Activated CD4-positive, alpha-beta memory T cell treated with anti-CD3 and anti-CD28 coated beads for 36 hours (primary cell): ENCODE measurements around the gene DCLK2. TPM values are rescaled to one million over a fixed set of nuclear protein-coding genes. Genes with fewer than 3 reads are reported as not detected.

Experiments used
- CTCF ChIA-PET: fragments of 350-600 bp; sonication (Branson Sonifier 250); formaldehyde crosslinking; loops from one replicate; lab custom pipeline; 2021; ENCODE audit warnings: antibody characterized with exemption, inconsistent platforms; lab: Charles Lee
- POLR2A ChIA-PET: fragments of 350-600 bp; sonication (Branson Sonifier 250); formaldehyde crosslinking; loops from one replicate; lab custom pipeline; 2021; ENCODE audit warnings: antibody characterized with exemption; lab: Charles Lee
- DNase-seq: peaks from one replicate; pipeline ENCODE4 v3.0.0-alpha.2; 2020
- H3K27ac Mint-ChIP-seq: one replicate; pipeline ENCODE4 v1.8.0; 2021; ENCODE audit warnings: mixed read lengths
- H3K27me3 Mint-ChIP-seq: one replicate; pipeline ENCODE4 v1.8.0; 2021; ENCODE audit warnings: mixed read lengths
- H3K36me3 Mint-ChIP-seq: one replicate; pipeline ENCODE4 v1.8.0; 2021; ENCODE audit warnings: mixed read lengths
- H3K4me1 Mint-ChIP-seq: one replicate; pipeline ENCODE4 v1.8.0; 2021; ENCODE audit warnings: low read depth, mixed read lengths
- H3K4me3 Mint-ChIP-seq: one replicate; pipeline ENCODE4 v1.8.0; 2021; ENCODE audit warnings: mild to moderate bottlenecking, mixed read lengths
- H3K9me3 Mint-ChIP-seq: one replicate; pipeline ENCODE4 v1.8.0; 2021; ENCODE audit warnings: mixed read lengths
- intact Hi-C: fragments of 100-400 bp; cut with micrococcal nuclease; formaldehyde crosslinking; loops from one replicate; pipeline ENCODE4 v1.15.1; 2023
- total RNA-seq, 2 experiments: library from RNA; stranded (reverse); gene quantifications; one replicate each; pipeline ENCODE4 v1.2.3, GENCODE V29; 2021

The DCLK2 gene
- total RNA-seq, 2 experiments from 2014 or later: not detected

GRCh38 chr4:150253416-150253815, 175.2 kb downstream of the DCLK2 start:
- POLR2A ChIA-PET: no interaction called here
- Mint-ChIP-seq H3K27ac (no peak overlapping the region), H3K9me3 (no peaks in the 10 kb centered on the region), H3K4me1 (no peaks in the 10 kb centered on the region), H3K4me3 (no peak overlapping the region), H3K27me3 (no peaks in the 10 kb centered on the region), H3K36me3 (no peaks in the 10 kb centered on the region)
- CTCF ChIA-PET: interaction anchor here (1.0 kb wide), 1 partner anchor 10 kb away, joined by 4 read pairs; no protein-coding TSS in a partner anchor
- DNase-seq: no peak
- intact Hi-C loops: no loop called here

DNA sequence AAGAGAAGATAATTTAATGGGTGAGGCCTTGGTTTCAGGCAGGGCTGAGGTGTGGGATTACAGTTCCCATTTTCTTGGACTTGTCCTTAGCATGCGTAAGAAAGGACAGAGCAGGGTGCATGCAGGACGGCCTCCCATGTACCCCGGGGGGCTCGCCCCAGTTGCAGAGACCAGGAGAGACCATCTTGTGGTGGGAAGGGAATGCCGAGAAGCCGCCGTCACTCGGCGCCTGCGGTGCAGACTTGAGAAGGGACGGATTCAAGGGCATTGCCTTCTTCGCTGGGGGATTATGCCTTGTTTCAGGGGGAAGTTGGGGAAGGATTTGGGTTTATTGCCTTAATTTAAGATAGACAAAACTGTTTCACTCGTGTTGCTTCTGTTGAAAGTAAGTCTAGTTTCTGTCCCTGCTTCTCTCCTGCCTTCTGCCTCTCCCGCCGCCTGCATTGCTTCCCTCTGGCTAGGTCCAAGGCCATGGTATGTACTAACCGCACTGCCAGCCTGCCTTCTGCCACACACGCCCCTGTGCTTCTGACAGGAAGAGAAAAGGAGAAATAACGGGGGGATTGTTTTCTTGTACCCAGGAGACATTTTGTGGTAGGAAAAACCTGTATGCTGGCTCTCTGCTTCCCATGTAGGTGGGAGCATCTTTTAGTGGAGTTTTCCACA, 175.9 kb downstream of the DCLK2 start:
- H3K9me3 Mint-ChIP-seq: no peaks in the 10 kb centered on the region
- no peak overlapping the region for H3K27ac Mint-ChIP-seq
- no peaks in the 10 kb centered on the region for H3K36me3 Mint-ChIP-seq
- ChIA-PET CTCF (interaction anchor here (0.8 to 1.0 kb wide), 2 partner anchors 11 kb away, joined by 4 read pairs; no protein-coding TSS in a partner anchor), POLR2A (no interaction called here)
- H3K4me1 Mint-ChIP-seq: no peaks in the 10 kb centered on the region
- no peak overlapping the region for H3K4me3 Mint-ChIP-seq
- DNase-seq: no peak
- H3K27me3 Mint-ChIP-seq: no peaks in the 10 kb centered on the region
- intact Hi-C loops: no loop called here

- H3K4me1 Mint-ChIP-seq: no peaks in the 10 kb centered on the region
- ChIA-PET CTCF (no interaction called here), POLR2A (no interaction called here)
- DNase-seq: no peak
- H3K4me3 Mint-ChIP-seq: no peak overlapping the region
- H3K27me3 Mint-ChIP-seq: no peaks in the 10 kb centered on the region
- H3K9me3 Mint-ChIP-seq: no peaks in the 10 kb centered on the region
- intact Hi-C loops: no loop called here
- H3K27ac Mint-ChIP-seq: no peak overlapping the region
- H3K36me3 Mint-ChIP-seq: no peaks in the 10 kb centered on the region
Measured at GRCh38 chr4:150255610-150256224, 177.5 kb downstream of the DCLK2 start.

GRCh38 chr4:150256225-150256620, 178.0 kb downstream of the DCLK2 start:
- no peak overlapping the region for H3K27ac Mint-ChIP-seq
- H3K36me3 Mint-ChIP-seq: no peaks in the 10 kb centered on the region
- H3K4me3 Mint-ChIP-seq: no peak overlapping the region
- H3K27me3 Mint-ChIP-seq: no peaks in the 10 kb centered on the region
- ChIA-PET CTCF (no interaction called here), POLR2A (no interaction called here)
- intact Hi-C loops: no loop called here
- no peaks in the 10 kb centered on the region for H3K4me1 Mint-ChIP-seq
- no peak for DNase-seq
- no peaks in the 10 kb centered on the region for H3K9me3 Mint-ChIP-seq

DNA sequence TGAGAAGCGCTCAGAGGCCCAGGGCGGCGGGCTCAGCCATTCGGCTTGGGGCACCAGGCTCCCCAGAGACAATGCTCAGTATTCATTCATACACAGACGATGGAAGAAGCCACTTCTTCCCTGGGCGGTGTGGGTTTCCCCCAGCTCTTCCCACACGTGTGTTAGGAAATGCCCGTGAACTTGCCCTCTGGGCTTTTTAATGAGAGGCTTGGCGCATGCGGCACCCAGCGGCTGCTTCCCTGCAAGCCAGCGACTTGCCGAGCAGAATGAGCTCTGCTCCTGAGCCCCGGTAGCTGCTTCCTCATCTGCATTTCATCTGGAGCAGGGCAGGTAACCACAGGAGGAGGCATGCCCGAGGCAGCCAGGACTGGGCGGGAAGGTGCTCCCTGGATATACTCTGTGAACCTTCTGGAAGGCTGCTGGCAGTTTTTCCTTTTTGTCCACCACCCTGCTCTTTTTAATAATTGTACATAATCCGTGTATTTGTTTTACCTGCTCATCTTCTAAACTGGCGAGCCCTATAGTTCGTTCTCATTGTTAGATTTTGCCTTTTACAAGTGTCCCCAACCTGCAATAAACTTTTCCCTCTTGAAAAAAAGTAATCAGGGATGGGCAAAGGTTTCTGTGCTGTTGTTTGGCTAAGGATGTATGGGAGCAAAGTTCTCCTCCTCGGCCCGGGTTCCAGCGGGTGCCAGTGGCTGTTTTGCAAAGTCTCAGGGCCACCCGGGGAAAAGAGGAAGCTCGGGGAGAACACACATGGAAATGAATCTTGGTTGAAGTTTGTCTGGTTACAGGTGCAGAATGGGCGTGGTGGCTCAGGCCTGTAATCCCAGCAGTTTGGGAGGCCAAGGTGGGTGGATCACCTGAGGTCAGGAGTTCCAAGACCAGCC, 178.8 kb downstream of the DCLK2 start:
- no peak for DNase-seq
- POLR2A ChIA-PET: no interaction called here
- CTCF ChIA-PET: interaction anchor here (0.6 kb wide), 1 partner anchor 196 kb away, joined by 5 read pairs; no protein-coding TSS in a partner anchor
- no peak overlapping the region for H3K27ac Mint-ChIP-seq
- H3K9me3 Mint-ChIP-seq: no peaks in the 10 kb centered on the region
- no peaks in the 10 kb centered on the region for H3K4me1 Mint-ChIP-seq
- H3K4me3 Mint-ChIP-seq: no peak overlapping the region
- no peaks in the 10 kb centered on the region for H3K36me3 Mint-ChIP-seq
- H3K27me3 Mint-ChIP-seq: no peaks in the 10 kb centered on the region
- intact Hi-C loops: no loop called here

DNA sequence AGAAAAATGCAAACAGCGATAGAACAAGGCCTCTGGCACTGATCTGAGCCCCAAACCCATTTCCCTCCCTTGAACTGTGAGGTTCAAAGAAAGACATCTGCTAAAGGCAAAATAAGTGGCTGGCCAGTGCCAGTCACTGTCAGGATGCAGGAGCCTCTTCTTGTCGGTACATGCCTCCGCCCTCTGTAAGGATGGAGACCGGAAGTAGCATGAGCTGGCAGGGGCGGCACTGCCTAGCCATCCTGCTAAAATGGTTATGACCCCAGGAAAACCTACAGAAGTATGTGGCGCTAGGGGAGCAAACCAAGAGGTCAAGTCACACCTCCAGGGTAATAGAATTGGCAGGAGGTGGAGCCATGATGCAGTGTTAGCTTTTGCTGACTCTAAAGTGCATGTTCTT, 180.3 kb downstream of the DCLK2 start:
- H3K27me3 Mint-ChIP-seq: no peaks in the 10 kb centered on the region
- intact Hi-C loops: no loop called here

GRCh38 chr4:150259861-150260567, 181.8 kb downstream of the DCLK2 start:
- ChIA-PET CTCF (interaction anchor here (0.6 kb wide), 1 partner anchor 125 kb away, joined by 3 read pairs; no protein-coding TSS in a partner anchor), POLR2A (no interaction called here)
- no peaks in the 10 kb centered on the region for H3K4me1 Mint-ChIP-seq
- no peaks in the 10 kb centered on the region for H3K9me3 Mint-ChIP-seq
- DNase-seq: no peak
- H3K27ac Mint-ChIP-seq: no peak overlapping the region
- peaks cover 7% of the 10 kb centered on the region for H3K36me3 Mint-ChIP-seq
- intact Hi-C loops: no loop called here
- H3K4me3 Mint-ChIP-seq: no peak overlapping the region
- no peaks in the 10 kb centered on the region for H3K27me3 Mint-ChIP-seq

More for the DNA sequence above, 180.3 kb downstream of the DCLK2 start:
- CTCF ChIA-PET: no interaction called here
- POLR2A ChIA-PET: no interaction called here
- no peak for DNase-seq
- H3K4me3 Mint-ChIP-seq: no peak overlapping the region
- peaks cover 3% of the 10 kb centered on the region for H3K36me3 Mint-ChIP-seq
- no peak overlapping the region for H3K27ac Mint-ChIP-seq
- no peaks in the 10 kb centered on the region for H3K4me1 Mint-ChIP-seq
- no peaks in the 10 kb centered on the region for H3K9me3 Mint-ChIP-seq

- ChIA-PET POLR2A (no interaction called here), CTCF (interaction anchor here (2.1 kb wide), 1 partner anchor 18 kb away, joined by 7 read pairs; no protein-coding TSS in a partner anchor)
- Mint-ChIP-seq H3K27ac (no peak overlapping the region), H3K4me1 (no peaks in the 10 kb centered on the region), H3K27me3 (no peaks in the 10 kb centered on the region), H3K4me3 (no peak overlapping the region), H3K9me3 (no peaks in the 10 kb centered on the region), H3K36me3 (peaks cover 15% of the 10 kb centered on the region)
- intact Hi-C loops: no loop called here
- DNase-seq: no peak
Measured at GRCh38 chr4:150261571-150261970, 183.3 kb downstream of the DCLK2 start.

DNA sequence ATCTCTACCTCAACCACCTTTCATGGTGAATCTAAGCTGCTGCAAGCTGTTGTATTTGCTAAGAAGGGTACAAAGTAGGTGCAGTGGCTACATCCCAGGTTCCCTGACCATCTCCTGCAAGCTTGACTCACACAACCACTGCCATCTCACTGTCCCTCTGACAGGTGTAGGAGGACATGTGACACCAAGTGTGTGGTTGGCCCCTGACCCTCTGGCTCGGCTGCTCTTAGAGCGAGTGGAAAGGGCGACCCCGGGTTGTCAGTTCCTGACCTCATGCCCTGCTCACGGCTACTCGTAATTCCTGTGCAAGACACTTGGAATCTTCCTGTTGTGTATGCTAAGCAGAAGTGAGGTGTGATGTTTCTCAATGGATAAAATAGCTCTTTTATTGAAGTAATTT, 184.4 kb downstream of the DCLK2 start:
- POLR2A ChIA-PET: no interaction called here
- H3K4me1 Mint-ChIP-seq: no peaks in the 10 kb centered on the region
- H3K27me3 Mint-ChIP-seq: no peaks in the 10 kb centered on the region
- H3K36me3 Mint-ChIP-seq: peaks cover 17% of the 10 kb centered on the region
- H3K4me3 Mint-ChIP-seq: no peak overlapping the region
- no peak for DNase-seq
- CTCF ChIA-PET: interaction anchor here (2.1 kb wide), 1 partner anchor 19 kb away, joined by 7 read pairs; no protein-coding TSS in a partner anchor
- H3K9me3 Mint-ChIP-seq: no peaks in the 10 kb centered on the region
- H3K27ac Mint-ChIP-seq: no peak overlapping the region
- intact Hi-C loops: no loop called here

DNA sequence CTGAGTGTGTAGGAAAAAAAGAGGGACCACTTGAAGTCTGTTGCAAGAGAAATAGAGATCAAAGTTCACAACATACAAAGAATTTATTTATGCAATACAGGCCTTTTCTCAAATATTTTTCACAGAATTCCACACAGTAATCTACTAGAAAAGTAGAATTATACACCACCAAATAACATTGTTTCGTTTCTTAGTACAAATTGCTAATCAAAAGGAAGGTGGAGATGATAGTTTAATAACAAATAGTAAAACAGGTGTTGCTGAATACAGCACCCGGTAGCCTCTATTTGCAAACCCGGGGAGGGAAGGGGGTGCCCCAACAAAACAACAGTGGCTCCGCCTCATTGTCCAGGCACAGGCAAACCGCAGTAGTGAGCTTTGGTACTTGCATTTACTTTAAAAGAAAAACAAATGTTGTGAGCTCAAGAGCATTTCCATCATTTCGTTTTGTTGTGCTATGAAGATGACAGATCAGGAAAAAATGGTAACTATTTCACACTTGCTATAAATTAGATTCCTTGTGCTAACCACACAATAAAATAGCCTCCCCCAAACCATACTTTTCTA, 186.4 kb downstream of the DCLK2 start:
- CTCF ChIA-PET: no interaction called here
- no peak overlapping the region for H3K27ac Mint-ChIP-seq

GRCh38 chr4:150265806-150266205, 187.6 kb downstream of the DCLK2 start:
- CTCF ChIA-PET: interaction anchor here (1.7 kb wide), 1 partner anchor 23 kb away, joined by 6 read pairs; no protein-coding TSS in a partner anchor

More for the DNA sequence above, 186.4 kb downstream of the DCLK2 start:
- intact Hi-C loops: no loop called here
- H3K36me3 Mint-ChIP-seq: peaks cover 27% of the 10 kb centered on the region
- no peaks in the 10 kb centered on the region for H3K9me3 Mint-ChIP-seq
- DNase-seq: no peak
- H3K4me3 Mint-ChIP-seq: no peak overlapping the region
- H3K4me1 Mint-ChIP-seq: peaks cover 8% of the 10 kb centered on the region
- no peaks in the 10 kb centered on the region for H3K27me3 Mint-ChIP-seq
- POLR2A ChIA-PET: no interaction called here

More at GRCh38 chr4:150265806-150266205, 187.6 kb downstream of the DCLK2 start:
- Mint-ChIP-seq H3K4me1 (peaks cover 8% of the 10 kb centered on the region), H3K27ac (no peak overlapping the region), H3K4me3 (no peak overlapping the region), H3K36me3 (peaks cover 37% of the 10 kb centered on the region), H3K27me3 (no peaks in the 10 kb centered on the region), H3K9me3 (no peaks in the 10 kb centered on the region)
- intact Hi-C loops: no loop called here
- DNase-seq: no peak
- POLR2A ChIA-PET: no interaction called here
